ENCODE data around the gene DTNB. TPM values are rescaled to one million over a fixed set of nuclear protein-coding genes. Genes with fewer than 3 reads are reported as not detected.
"Not testable (repeated sequence)": the region's sequence is repeated elsewhere in the genome, so short reads cannot be mapped to it uniquely, and the experiment has no call there.

The DTNB gene
- total RNA-seq, 2 experiments from 2014 or later: 16.9 to 19.8 TPM

DNA sequence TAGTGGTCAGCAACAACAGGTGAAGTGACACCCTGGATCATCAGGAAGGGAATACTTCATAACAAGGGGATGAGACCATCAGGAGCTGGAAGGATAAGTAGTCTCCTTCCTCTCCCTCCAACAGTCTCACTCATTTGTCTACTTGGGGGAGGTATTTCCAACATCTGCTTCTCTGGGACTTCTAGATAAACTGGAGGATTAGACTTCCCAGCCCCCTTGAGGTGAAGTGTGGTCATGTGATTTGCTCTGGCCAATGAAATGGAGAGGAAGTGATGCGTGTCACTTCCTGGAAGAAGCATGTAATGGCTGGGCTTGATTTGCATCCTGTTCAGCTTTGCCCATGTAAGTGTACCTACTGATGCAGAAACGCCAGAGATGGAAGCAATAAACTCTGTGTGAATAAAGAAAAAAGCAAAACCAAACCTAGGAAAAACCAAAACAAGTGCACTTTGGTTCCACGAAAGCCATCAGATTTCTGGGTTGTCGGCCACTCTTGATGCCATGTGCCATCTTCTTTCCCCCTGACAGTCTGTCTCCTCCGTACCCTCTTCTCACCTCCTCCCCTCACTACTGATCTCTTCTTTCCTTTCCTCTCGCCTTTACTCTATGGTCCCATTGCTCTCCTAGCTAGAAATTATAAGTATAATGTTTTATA is 255.5 kb downstream of the DTNB start:
- ChIA-PET POLR2A (interaction anchor here (0.5 kb wide), 1 partner anchor 9 kb away, joined by 3 read pairs; no protein-coding TSS in a partner anchor), CTCF (interaction anchor here (1.4 to 2.1 kb wide), 2 partner anchors 42 to 60 kb away, joined by 4 to 5 read pairs; no protein-coding TSS in a partner anchor)

DNA sequence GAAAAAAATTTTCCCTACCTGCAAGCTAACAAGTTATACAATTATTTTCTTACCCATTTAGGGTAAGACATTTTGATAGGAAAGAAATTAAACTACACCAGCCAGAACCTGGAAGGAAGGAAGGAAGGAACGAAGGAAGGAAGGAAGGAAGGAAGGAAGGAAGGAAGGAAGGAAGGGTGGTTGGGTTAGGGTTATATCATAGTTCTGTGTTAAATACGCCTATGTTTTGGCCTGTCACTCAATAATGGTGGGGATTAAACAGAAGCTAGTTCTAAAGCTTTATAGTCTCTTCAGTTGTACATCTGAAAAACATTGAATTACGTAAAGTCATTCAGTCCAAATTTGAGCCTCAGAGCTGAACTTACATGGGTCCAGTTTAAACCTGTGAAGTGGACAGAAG is 256.7 kb downstream of the DTNB start:
- ChIA-PET POLR2A (no interaction called here), CTCF (interaction anchor here (2.1 kb wide), 1 partner anchor 41 kb away, joined by 5 read pairs; no protein-coding TSS in a partner anchor)

- POLR2A ChIA-PET: no interaction called here
These were observed 258.6 kb downstream of the DTNB start for GRCh38 chr2:25414781-25415180.

DNA sequence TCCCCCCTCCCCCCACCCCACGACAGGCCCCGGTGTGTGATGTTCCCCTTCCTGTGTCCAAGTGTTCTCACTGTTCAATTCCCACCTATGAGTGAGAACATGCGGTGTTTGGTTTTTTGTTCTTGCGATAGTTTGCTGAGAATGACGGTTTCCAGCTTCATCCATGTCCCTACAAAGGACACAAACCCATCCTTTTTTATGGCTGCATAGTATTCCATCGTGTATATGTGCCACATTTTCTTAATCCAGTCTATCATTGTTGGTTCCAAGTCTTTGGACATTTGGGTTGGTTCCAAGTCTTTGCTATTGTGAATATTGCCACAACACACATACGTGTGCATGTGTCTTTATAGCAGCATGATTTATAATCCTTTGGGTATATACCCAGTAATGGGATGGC is 260.0 kb downstream of the DTNB start:
- CTCF ChIA-PET, POLR2A ChIA-PET: not testable (repeated sequence)

More at GRCh38 chr2:25414781-25415180, 258.6 kb downstream of the DTNB start:
- CTCF ChIA-PET: no interaction called here

DNA sequence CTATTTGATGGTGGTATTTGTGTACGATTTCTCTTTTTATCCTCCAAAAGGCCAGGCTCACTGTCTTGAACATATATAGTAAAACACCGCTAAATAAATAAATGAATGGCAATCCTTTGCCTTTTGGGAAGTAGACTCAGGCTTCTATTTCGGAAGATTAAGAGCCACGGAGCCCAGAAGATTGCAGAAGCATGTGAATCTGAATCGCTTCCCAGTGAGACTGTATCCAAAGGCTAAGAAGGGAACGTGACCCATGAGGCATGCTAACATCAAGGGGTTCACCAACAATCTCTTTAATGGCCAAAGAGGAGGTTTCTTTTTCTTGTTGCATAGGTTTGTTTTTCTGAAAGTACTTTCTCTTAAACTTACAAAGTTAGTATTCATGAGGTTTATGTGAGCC is 261.6 kb downstream of the DTNB start:
- ChIA-PET POLR2A (no interaction called here), CTCF (no interaction called here)

DNA sequence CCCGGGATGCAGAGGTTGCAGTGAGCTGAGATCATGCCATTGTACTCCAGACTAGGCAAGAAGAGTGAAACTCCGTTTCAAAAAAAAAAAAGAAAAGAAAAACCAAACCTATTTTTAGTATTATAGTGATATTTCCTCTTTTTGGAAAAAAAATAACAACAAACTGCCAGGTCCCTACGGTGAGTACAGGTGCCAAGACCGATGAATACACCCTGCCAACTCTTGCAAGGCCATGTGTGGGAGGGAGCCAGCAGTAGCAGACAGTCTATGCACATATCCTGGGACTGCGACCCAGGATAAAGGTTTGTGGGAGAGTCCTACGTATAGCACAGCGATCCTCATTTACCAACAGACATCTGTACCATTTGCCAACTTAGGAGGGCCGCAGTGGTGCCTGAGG is 262.1 kb downstream of the DTNB start:
- ChIA-PET POLR2A (no interaction called here), CTCF (no interaction called here)

DNA sequence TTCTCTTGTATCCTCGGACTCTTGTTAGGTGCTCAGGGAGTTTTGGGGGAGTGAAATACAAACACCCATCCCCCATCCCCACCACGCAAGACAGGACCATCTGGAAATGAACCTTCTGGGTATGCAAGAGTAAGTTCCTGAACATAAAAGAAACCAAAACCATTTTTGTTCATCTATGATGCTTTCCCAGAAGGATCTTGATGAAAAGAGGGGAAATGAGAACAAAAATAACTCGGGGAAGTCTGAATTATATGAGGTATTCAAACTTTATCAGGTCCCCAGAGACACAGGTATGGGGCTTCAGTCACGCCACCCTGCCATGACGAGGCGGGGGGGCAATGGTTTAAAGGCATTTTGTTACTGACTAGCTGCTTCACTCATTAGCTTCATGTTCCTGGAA is 263.0 kb downstream of the DTNB start:
- POLR2A ChIA-PET: no interaction called here
- CTCF ChIA-PET: interaction anchor here (0.7 kb wide), 1 partner anchor 211 kb away, joined by 3 read pairs; no protein-coding TSS in a partner anchor

DNA sequence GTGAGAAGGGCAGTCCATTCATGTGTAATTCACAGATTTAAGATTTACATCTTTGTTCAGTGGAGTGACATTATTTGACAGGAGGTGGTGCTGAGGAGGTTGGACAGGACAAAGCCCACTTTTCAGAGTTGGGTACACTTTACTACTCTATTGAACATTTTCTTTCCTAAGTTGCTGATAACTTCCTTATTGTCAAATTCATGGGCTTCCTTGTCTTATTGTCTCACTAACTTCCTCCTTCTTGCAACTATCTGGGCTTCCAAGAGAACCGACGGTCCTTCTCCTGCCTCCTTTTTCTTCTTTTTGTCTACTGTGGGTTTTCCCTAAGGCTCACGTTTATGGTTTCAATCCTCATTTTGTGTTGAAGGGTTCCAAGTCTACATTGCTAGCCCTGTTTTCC is 263.9 kb downstream of the DTNB start:
- ChIA-PET POLR2A (no interaction called here), CTCF (interaction anchor here (1.2 kb wide), 1 partner anchor 47 kb away, joined by 4 read pairs; no protein-coding TSS in a partner anchor)

- CTCF ChIA-PET: interaction anchor here (0.7 to 1.2 kb wide), 2 partner anchors 47 to 48 kb away, joined by 3 to 4 read pairs; no protein-coding TSS in a partner anchor
- POLR2A ChIA-PET: interaction anchor here (0.6 kb wide), 2 partner anchors 8 to 26 kb away, joined by 3 to 4 read pairs; no protein-coding TSS in a partner anchor
These were observed 264.3 kb downstream of the DTNB start for GRCh38 chr2:25409044-25409443.

GRCh38 chr2:25405611-25406295 is 267.6 kb downstream of the DTNB start:
- POLR2A ChIA-PET: interaction anchor here (0.9 kb wide), 1 partner anchor 192 kb away, joined by 3 read pairs; no protein-coding TSS in a partner anchor
- CTCF ChIA-PET: no interaction called here

DNA sequence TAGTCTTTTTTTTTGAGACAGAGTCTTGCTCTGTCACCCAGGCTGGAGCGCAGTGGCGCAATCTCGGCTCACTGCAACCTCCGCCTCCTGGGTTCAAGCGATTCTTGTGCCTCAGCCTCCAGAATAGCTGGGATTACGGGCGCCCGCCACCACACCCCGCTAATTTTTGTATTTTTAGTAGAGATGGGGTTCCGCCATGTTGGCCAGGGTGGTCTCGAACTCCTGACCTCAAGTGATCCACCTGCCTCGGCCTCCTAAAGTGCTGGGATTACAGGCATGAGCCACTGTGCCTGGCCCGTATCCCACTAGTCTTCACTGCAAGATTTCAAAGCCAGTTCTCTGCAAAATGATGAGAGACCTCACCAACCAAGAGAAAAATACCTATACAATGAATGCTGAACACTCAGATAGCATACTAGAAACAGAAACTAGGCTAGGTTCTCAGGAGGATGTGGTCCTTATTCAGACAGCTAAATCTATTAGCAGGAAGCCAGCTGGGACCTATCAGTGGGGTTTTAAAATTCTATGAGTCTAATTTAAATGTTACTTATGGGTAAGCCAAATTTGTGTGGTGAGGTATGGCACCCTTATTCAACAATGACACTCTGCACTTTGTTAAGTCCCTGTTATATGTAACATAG is 270.1 kb downstream of the DTNB start:
- ChIA-PET POLR2A (interaction anchor here (0.6 kb wide), 1 partner anchor 99 kb away, joined by 10 read pairs; no protein-coding TSS in a partner anchor), CTCF (interaction anchor here (1.3 kb wide), 1 partner anchor 27 kb away, joined by 4 read pairs; no protein-coding TSS in a partner anchor)

GRCh38 chr2:25402477-25402876 is 270.9 kb downstream of the DTNB start:
- ChIA-PET CTCF (interaction anchor here (1.3 kb wide), 1 partner anchor 26 kb away, joined by 4 read pairs; no protein-coding TSS in a partner anchor), POLR2A (no interaction called here)

- ChIA-PET CTCF (no interaction called here), POLR2A (no interaction called here)
These were observed 271.9 kb downstream of the DTNB start for GRCh38 chr2:25401307-25402026.

GRCh38 chr2:25400576-25401216 is 272.7 kb downstream of the DTNB start:
- ChIA-PET CTCF (no interaction called here), POLR2A (no interaction called here)

DNA sequence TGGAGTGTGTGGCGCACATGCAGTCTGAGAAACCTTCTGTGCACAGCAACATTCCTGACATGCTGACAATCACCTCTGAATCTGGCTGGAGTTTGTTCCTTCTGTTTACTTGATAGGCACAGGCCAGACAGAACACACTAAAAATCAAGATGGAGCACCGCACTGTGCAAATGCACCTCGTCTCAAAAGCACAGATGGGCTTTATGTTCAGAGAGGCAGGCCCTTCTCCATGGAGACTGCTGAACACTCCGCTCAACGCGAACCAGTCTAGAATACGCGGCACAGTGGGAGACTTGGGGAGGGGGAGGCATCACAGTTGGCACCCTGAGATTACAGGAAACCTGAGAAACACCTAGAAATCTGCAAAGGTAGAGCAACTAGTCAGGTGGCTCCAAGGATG is 273.2 kb downstream of the DTNB start:
- ChIA-PET POLR2A (no interaction called here), CTCF (no interaction called here)

GRCh38 chr2:25398534-25398933 is 274.8 kb downstream of the DTNB start:
- ChIA-PET CTCF (no interaction called here), POLR2A (no interaction called here)

GRCh38 chr2:25397777-25398176 is 275.6 kb downstream of the DTNB start:
- ChIA-PET POLR2A (no interaction called here), CTCF (no interaction called here)

- ChIA-PET POLR2A (no interaction called here), CTCF (interaction anchor here (1.5 to 1.8 kb wide), 2 partner anchors 12 to 13 kb away, joined by 5 to 6 read pairs; no protein-coding TSS in a partner anchor)
These were observed 284.2 kb downstream of the DTNB start for GRCh38 chr2:25389161-25389560.

GRCh38 chr2:25388491-25388890 is 284.9 kb downstream of the DTNB start:
- POLR2A ChIA-PET: no interaction called here
- CTCF ChIA-PET: interaction anchor here (1.5 to 1.8 kb wide), 2 partner anchors 11 to 13 kb away, joined by 5 to 6 read pairs; no protein-coding TSS in a partner anchor
